Stimulated activated memory B cell treated with anti-CD40 and anti-IgM and Interleukin-4, amounts not matched to agents 10 μg/mL and 1 μg/mL and 100 μg/mL, for 72 hours (primary cell): ENCODE results near the gene FAM110C.

ENCODE experiments used
- ATAC-seq: fragments of 150-1000 bp; cut with Tn5 transposase; 2 replicates; pipeline ENCODE4 v1.10.0; 2021
- H3K27ac Mint-ChIP-seq: one replicate; pipeline ENCODE4 v1.8.0; 2022; ENCODE audit warnings: mild to moderate bottlenecking, mixed read lengths
- H3K27me3 Mint-ChIP-seq: one replicate; pipeline ENCODE4 v1.8.0; 2022; ENCODE audit warnings: mixed read lengths
- H3K36me3 Mint-ChIP-seq: one replicate; pipeline ENCODE4 v1.8.0; 2022; ENCODE audit warnings: mixed read lengths
- H3K4me1 Mint-ChIP-seq: one replicate; pipeline ENCODE4 v1.8.0; 2022; ENCODE audit warnings: mixed read lengths
- H3K4me3 Mint-ChIP-seq: one replicate; pipeline ENCODE4 v1.8.0; 2022; ENCODE audit warnings: mild to moderate bottlenecking, moderate library complexity, mixed read lengths
- H3K9me3 Mint-ChIP-seq: one replicate; pipeline ENCODE4 v1.8.0; 2022; ENCODE audit warnings: mixed read lengths

Gene FAM110C

GRCh38 chr2:51613-52012 lies 5.3 kb upstream of the FAM110C start:
- Mint-ChIP-seq H3K27ac (no peak overlapping the region), H3K4me1 (no peaks in the 10 kb centered on the region), H3K9me3 (peaks cover 13% of the 10 kb centered on the region), H3K4me3 (no peak overlapping the region), H3K27me3 (peaks cover 37% of the 10 kb centered on the region), H3K36me3 (no peaks in the 10 kb centered on the region)
- ATAC-seq, result no peak

GRCh38 chr2:47737-48136 lies 1.4 kb upstream of the FAM110C start:
- H3K27ac Mint-ChIP-seq, result no peak overlapping the region
- no peaks in the 10 kb centered on the region for H3K4me1 Mint-ChIP-seq
- no peak overlapping the region for H3K4me3 Mint-ChIP-seq

GRCh38 chr2:47346-47725 lies 1.0 kb upstream of the FAM110C start:
- H3K36me3 Mint-ChIP-seq, result no peaks in the 10 kb centered on the region
- H3K9me3 Mint-ChIP-seq, result peaks cover 3% of the 10 kb centered on the region
- H3K27me3 Mint-ChIP-seq, result peaks cover 63% of the 10 kb centered on the region
- no peak overlapping the region for H3K27ac Mint-ChIP-seq
- no peak overlapping the region for H3K4me3 Mint-ChIP-seq
- H3K4me1 Mint-ChIP-seq, result no peaks in the 10 kb centered on the region
- ATAC-seq, result no peak

More at GRCh38 chr2:47737-48136, 1.4 kb upstream of the FAM110C start:
- Mint-ChIP-seq H3K27me3 (peaks cover 59% of the 10 kb centered on the region), H3K9me3 (peaks cover 3% of the 10 kb centered on the region), H3K36me3 (no peaks in the 10 kb centered on the region)
- no peak for ATAC-seq

GRCh38 chr2:46131-46470 lies 204 bp downstream of the FAM110C start:
- no peaks in the 10 kb centered on the region for H3K4me1 Mint-ChIP-seq
- peaks cover 72% of the 10 kb centered on the region for H3K27me3 Mint-ChIP-seq
- H3K9me3 Mint-ChIP-seq, result peaks cover 3% of the 10 kb centered on the region
- H3K4me3 Mint-ChIP-seq, result no peak overlapping the region
- H3K27ac Mint-ChIP-seq, result no peak overlapping the region
- peak; percentile 47 for ATAC-seq
- no peaks in the 10 kb centered on the region for H3K36me3 Mint-ChIP-seq

GRCh38 chr2:45342-46130 lies 769 bp downstream of the FAM110C start:
- H3K4me3 Mint-ChIP-seq, result no peak overlapping the region
- peak; percentile 27 for ATAC-seq
- H3K4me1 Mint-ChIP-seq, result no peaks in the 10 kb centered on the region
- H3K9me3 Mint-ChIP-seq, result peaks cover 3% of the 10 kb centered on the region
- no peak overlapping the region for H3K27ac Mint-ChIP-seq
- peaks cover 72% of the 10 kb centered on the region for H3K27me3 Mint-ChIP-seq
- H3K36me3 Mint-ChIP-seq, result no peaks in the 10 kb centered on the region

- Mint-ChIP-seq H3K36me3 (no peaks in the 10 kb centered on the region), H3K27me3 (peaks cover 72% of the 10 kb centered on the region), H3K4me3 (no peak overlapping the region), H3K4me1 (no peaks in the 10 kb centered on the region), H3K9me3 (peaks cover 3% of the 10 kb centered on the region), H3K27ac (no peak overlapping the region)
- no peak for ATAC-seq
Observed at GRCh38 chr2:44748-45341, 1.5 kb downstream of the FAM110C start.

- H3K4me3 Mint-ChIP-seq, result no peak overlapping the region
- no peak for ATAC-seq
- no peak overlapping the region for H3K27ac Mint-ChIP-seq
- peaks cover 55% of the 10 kb centered on the region for H3K27me3 Mint-ChIP-seq
- H3K4me1 Mint-ChIP-seq, result no peaks in the 10 kb centered on the region
- H3K9me3 Mint-ChIP-seq, result no peaks in the 10 kb centered on the region
- H3K36me3 Mint-ChIP-seq, result no peaks in the 10 kb centered on the region
Observed at GRCh38 chr2:42788-43187, 3.5 kb downstream of the FAM110C start.

GRCh38 chr2:40465-40864 lies 5.8 kb downstream of the FAM110C start:
- H3K4me1 Mint-ChIP-seq, result no peaks in the 10 kb centered on the region
- no peak for ATAC-seq
- no peaks in the 10 kb centered on the region for H3K9me3 Mint-ChIP-seq
- H3K4me3 Mint-ChIP-seq, result no peak overlapping the region
- no peak overlapping the region for H3K27ac Mint-ChIP-seq
- H3K36me3 Mint-ChIP-seq, result no peaks in the 10 kb centered on the region
- H3K27me3 Mint-ChIP-seq, result peaks cover 40% of the 10 kb centered on the region

GRCh38 chr2:38155-38554 lies 8.2 kb downstream of the FAM110C start:
- Mint-ChIP-seq H3K4me3 (no peak overlapping the region), H3K27me3 (peaks cover 17% of the 10 kb centered on the region), H3K36me3 (no peaks in the 10 kb centered on the region), H3K27ac (no peak overlapping the region), H3K4me1 (no peaks in the 10 kb centered on the region), H3K9me3 (no peaks in the 10 kb centered on the region)
- ATAC-seq, result no peak

GRCh38 chr2:36318-36717 lies 10.0 kb downstream of the FAM110C start:
- ATAC-seq, result no peak
- H3K4me3 Mint-ChIP-seq, result no peak overlapping the region
- no peaks in the 10 kb centered on the region for H3K36me3 Mint-ChIP-seq
- peaks cover 6% of the 10 kb centered on the region for H3K27me3 Mint-ChIP-seq
- H3K4me1 Mint-ChIP-seq, result no peaks in the 10 kb centered on the region
- no peaks in the 10 kb centered on the region for H3K9me3 Mint-ChIP-seq
- H3K27ac Mint-ChIP-seq, result no peak overlapping the region

GRCh38 chr2:35852-36251 lies 10.5 kb downstream of the FAM110C start:
- H3K4me3 Mint-ChIP-seq, result no peak overlapping the region
- peaks cover 10% of the 10 kb centered on the region for H3K27me3 Mint-ChIP-seq
- no peak for ATAC-seq
- H3K36me3 Mint-ChIP-seq, result no peaks in the 10 kb centered on the region
- no peaks in the 10 kb centered on the region for H3K9me3 Mint-ChIP-seq
- H3K27ac Mint-ChIP-seq, result no peak overlapping the region
- H3K4me1 Mint-ChIP-seq, result no peaks in the 10 kb centered on the region

- Mint-ChIP-seq H3K27ac (no peak overlapping the region), H3K9me3 (no peaks in the 10 kb centered on the region), H3K36me3 (no peaks in the 10 kb centered on the region), H3K27me3 (peaks cover 20% of the 10 kb centered on the region), H3K4me3 (no peak overlapping the region), H3K4me1 (no peaks in the 10 kb centered on the region)
- ATAC-seq, result no peak
Observed at GRCh38 chr2:33620-34019, 12.7 kb downstream of the FAM110C start.

- no peak for ATAC-seq
- Mint-ChIP-seq H3K27ac (no peak overlapping the region), H3K4me1 (no peaks in the 10 kb centered on the region), H3K27me3 (peaks cover 36% of the 10 kb centered on the region), H3K4me3 (no peak overlapping the region), H3K36me3 (no peaks in the 10 kb centered on the region), H3K9me3 (no peaks in the 10 kb centered on the region)
Observed at GRCh38 chr2:32068-32467, 14.2 kb downstream of the FAM110C start.

GRCh38 chr2:29253-29652 lies 17.1 kb downstream of the FAM110C start:
- H3K4me1 Mint-ChIP-seq, result peaks cover 5% of the 10 kb centered on the region

GRCh38 chr2:28406-28975 lies 17.8 kb downstream of the FAM110C start:
- ATAC-seq, result no peak
- no peaks in the 10 kb centered on the region for H3K9me3 Mint-ChIP-seq
- H3K4me1 Mint-ChIP-seq, result peaks cover 8% of the 10 kb centered on the region
- H3K4me3 Mint-ChIP-seq, result no peak overlapping the region
- no peaks in the 10 kb centered on the region for H3K36me3 Mint-ChIP-seq
- H3K27me3 Mint-ChIP-seq, result peaks cover 47% of the 10 kb centered on the region
- no peak overlapping the region for H3K27ac Mint-ChIP-seq

More at GRCh38 chr2:29253-29652, 17.1 kb downstream of the FAM110C start:
- H3K4me3 Mint-ChIP-seq, result no peak overlapping the region
- no peaks in the 10 kb centered on the region for H3K36me3 Mint-ChIP-seq
- no peaks in the 10 kb centered on the region for H3K9me3 Mint-ChIP-seq
- no peak overlapping the region for H3K27ac Mint-ChIP-seq
- peaks cover 47% of the 10 kb centered on the region for H3K27me3 Mint-ChIP-seq
- ATAC-seq, result no peak

GRCh38 chr2:26891-27290 lies 19.4 kb downstream of the FAM110C start:
- Mint-ChIP-seq H3K9me3 (peaks cover 7% of the 10 kb centered on the region), H3K27me3 (peaks cover 55% of the 10 kb centered on the region), H3K27ac (no peak overlapping the region), H3K36me3 (no peaks in the 10 kb centered on the region), H3K4me3 (no peak overlapping the region), H3K4me1 (peaks cover 8% of the 10 kb centered on the region)
- ATAC-seq, result no peak
